HUES6 (cell line): Measurements from ENCODE around the gene TGFBR3.
"Not testable (repeated sequence)": the region's sequence is repeated elsewhere in the genome, so short reads cannot be mapped to it uniquely, and the experiment has no call there.

Experiments used
- H3K27ac ChIP-seq: 2 replicates; pipeline ENCODE4 v1.7.0; 2013; ENCODE audit warnings: low read depth, mild to moderate bottlenecking, low read length, inconsistent platforms
- H3K27me3 ChIP-seq: 2 replicates; pipeline ENCODE4 v1.6.1; 2013; ENCODE audit warnings: low read length; ENCODE audit not compliant: control insufficient read depth, insufficient read depth
- H3K36me3 ChIP-seq: 2 replicates; pipeline ENCODE4 v1.6.1; 2013; ENCODE audit warnings: low read length; ENCODE audit not compliant: control insufficient read depth, insufficient read depth
- H3K4me1 ChIP-seq: 2 replicates; pipeline ENCODE4 v1.6.1; 2013; ENCODE audit warnings: low read length; ENCODE audit not compliant: control insufficient read depth, insufficient read depth
- H3K4me3 ChIP-seq: 2 replicates; pipeline ENCODE4 v1.5.1; 2013; ENCODE audit warnings: low read depth, low read length
- H3K9ac ChIP-seq: one replicate; pipeline ENCODE4 v1.6.1; 2013; ENCODE audit warnings: mild to moderate bottlenecking, low read length
- H3K9me3 ChIP-seq: 2 replicates; pipeline ENCODE4 v1.6.1; 2013; ENCODE audit warnings: low read depth, low read length; ENCODE audit not compliant: control insufficient read depth, insufficient read depth

TGFBR3 gene

DNA sequence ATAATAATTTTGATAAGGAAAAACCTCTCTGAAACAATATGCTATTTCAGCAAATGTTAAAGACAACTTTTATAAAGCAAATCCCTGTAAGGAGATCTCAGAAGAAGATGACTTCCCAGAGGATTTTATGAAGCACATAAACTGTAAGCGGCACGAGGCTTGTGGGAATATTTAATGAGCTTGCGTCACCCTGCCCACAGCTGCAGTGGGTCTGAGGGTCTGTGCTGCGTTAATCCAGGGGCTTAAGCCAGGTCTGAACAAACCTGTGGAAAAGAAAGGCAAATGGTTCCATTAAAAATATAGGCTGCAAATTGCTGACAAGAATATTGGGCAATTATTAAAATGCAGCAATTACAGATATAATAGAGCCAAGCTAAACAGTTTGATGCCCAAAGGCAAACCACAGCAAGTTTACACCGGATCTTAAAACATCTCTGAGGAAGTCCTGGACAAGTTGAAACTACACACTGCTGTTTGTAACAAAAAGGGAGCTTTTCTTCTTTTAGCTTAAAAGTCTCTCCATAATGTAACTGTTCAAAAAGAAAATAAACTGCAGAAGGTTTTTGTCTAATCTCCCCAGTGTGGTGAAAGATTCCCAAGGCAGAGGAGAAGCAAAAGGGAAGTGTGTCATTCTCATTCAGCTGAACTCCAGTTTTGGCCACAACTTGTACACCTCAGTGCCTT lies 21.8 kb downstream of the TGFBR3 start:
- Histone ChIP-seq H3K9ac (no peak overlapping the region), H3K4me3 (no peak overlapping the region), H3K27me3 (no peaks in the 10 kb centered on the region), H3K27ac (no peak overlapping the region), H3K4me1 (no peaks in the 10 kb centered on the region), H3K9me3 (no peaks in the 10 kb centered on the region), H3K36me3 (no peaks in the 10 kb centered on the region)

DNA sequence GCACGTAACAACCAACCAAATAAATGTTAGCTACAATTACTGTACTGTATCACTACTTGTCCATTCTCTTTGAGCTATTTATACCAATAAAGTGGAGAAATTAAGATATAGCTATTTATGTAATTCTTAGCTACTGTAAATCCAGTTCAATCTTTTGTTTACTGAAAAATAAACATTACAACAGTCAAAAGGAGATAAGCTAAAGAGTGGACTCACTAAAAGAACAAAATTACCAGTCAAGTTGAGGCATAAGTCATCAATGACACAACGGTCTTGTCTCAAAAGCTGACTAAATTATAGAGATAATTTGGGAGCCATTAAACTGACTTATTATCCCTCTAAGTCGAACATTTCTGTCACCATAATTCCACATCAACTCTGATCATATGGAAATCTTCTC lies 22.5 kb downstream of the TGFBR3 start:
- no peaks in the 10 kb centered on the region for H3K36me3 ChIP-seq
- H3K27me3 ChIP-seq = no peaks in the 10 kb centered on the region
- no peak overlapping the region for H3K27ac ChIP-seq
- H3K4me1 ChIP-seq = no peaks in the 10 kb centered on the region
- H3K9ac ChIP-seq = no peak overlapping the region
- H3K4me3 ChIP-seq = no peak overlapping the region
- no peaks in the 10 kb centered on the region for H3K9me3 ChIP-seq

DNA sequence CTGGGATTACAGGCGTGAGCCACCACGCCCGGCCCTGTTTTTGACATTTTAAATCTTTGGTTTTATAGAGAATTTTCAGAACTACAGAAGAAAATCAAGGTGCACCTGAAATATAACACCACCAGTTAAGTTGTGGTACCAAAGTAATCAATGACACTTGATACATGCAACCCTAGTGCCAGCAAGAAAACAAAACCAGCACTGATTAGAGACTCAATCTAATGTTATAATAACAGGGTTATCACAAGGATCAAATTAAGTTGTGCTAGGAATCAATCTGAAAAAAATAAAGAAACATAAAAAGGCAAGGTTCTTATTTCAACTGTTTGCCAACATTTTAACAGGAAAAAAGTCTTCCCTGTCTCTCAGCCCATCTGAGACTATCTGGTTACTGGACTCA lies 23.8 kb downstream of the TGFBR3 start:
- Histone ChIP-seq H3K4me1 (no peaks in the 10 kb centered on the region), H3K27ac (no peak overlapping the region), H3K27me3 (no peaks in the 10 kb centered on the region), H3K4me3 (no peak overlapping the region), H3K36me3 (no peaks in the 10 kb centered on the region), H3K9ac (no peak overlapping the region), H3K9me3 (no peaks in the 10 kb centered on the region)

DNA sequence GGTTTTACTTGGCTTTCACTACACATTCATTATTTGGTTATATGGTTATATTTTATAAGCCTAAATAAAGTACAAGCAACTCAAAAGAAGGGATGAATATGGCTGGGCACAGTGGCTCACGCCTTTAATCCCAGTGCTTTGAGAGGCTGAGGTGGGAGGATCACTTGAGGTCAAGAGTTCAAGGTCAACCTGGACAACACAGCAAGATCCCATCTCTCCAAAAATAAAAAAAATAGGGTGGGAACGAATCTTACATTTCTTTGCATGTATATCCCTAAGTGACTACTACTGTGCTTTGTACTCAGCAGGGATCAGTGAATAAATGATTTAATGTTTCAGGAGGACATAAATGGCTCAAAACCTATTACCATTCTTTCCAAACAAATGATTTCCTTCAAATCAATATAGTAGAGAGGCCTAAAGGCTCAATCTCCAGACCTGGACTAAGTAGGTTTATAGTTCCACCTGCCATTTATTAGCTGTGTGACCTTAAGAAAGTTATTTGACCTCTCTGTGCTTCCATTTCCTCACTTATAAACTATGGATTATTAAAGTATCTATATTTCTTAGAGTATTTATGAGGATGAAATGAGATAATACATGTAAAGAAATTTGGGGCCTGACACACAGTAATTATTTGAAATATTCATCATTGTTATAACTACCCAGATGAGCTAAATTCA lies 28.3 kb downstream of the TGFBR3 start:
- H3K4me1 ChIP-seq = no peaks in the 10 kb centered on the region
- no peaks in the 10 kb centered on the region for H3K9me3 ChIP-seq
- no peaks in the 10 kb centered on the region for H3K27me3 ChIP-seq
- no peak overlapping the region for H3K9ac ChIP-seq
- no peak overlapping the region for H3K4me3 ChIP-seq
- H3K36me3 ChIP-seq = no peaks in the 10 kb centered on the region
- no peak overlapping the region for H3K27ac ChIP-seq

DNA sequence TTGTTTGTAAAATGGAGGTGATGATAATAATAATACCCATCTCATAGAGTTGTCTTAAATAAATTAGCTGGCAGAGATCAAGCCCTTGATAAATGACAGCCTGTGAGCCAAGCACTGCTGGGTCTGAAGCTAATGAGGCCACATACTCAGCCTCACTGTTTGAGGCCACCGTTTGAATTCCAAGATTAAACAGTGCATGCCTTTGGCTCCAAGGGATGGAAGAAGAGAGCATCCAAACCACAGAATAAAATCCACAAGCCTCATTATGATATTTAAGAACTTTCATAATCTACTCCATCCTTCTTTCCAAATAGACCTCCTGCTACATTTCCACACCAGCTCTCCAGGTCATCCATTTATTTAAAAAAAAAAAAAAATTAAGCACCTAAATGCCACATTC lies 29.0 kb downstream of the TGFBR3 start:
- H3K4me1 ChIP-seq = no peaks in the 10 kb centered on the region
- no peak overlapping the region for H3K27ac ChIP-seq
- H3K4me3 ChIP-seq = no peak overlapping the region
- H3K27me3 ChIP-seq = no peaks in the 10 kb centered on the region
- H3K36me3 ChIP-seq = no peaks in the 10 kb centered on the region
- no peaks in the 10 kb centered on the region for H3K9me3 ChIP-seq
- no peak overlapping the region for H3K9ac ChIP-seq

DNA sequence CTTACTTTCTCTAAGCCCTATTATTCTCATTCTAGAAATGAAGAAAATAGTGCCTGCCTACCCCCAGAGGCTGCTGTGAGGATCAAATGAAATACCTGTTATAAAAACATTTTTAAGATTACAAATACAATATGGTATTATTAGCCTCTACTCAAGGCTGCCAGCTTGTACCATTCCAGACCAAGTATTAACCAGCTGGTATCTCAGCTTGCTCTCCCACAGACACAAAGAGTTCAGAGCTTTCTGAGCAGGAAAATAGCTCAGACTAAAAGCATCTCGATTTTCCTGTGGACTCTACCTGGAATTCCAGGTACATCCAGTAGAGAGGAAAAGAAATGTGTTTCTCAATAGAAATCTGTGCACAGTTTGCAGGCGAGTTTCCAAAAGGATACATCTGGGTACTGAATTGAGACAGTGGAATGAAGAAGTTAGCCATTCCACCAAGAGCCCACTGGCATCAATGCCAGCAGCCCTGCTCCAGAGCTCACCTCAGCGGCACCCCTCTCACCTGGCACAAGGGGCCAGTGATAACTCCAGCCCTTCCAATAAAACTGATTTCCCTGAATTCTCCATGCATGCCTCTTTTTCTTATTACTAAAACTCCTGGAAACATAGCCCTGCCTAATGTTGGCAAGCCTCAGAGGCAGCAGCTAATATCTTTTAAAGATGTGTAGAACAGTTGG lies 31.0 kb downstream of the TGFBR3 start:
- H3K9ac ChIP-seq = no peak overlapping the region
- no peaks in the 10 kb centered on the region for H3K9me3 ChIP-seq
- no peaks in the 10 kb centered on the region for H3K4me1 ChIP-seq
- no peaks in the 10 kb centered on the region for H3K36me3 ChIP-seq
- no peaks in the 10 kb centered on the region for H3K27me3 ChIP-seq
- no peak overlapping the region for H3K27ac ChIP-seq
- H3K4me3 ChIP-seq = no peak overlapping the region

DNA sequence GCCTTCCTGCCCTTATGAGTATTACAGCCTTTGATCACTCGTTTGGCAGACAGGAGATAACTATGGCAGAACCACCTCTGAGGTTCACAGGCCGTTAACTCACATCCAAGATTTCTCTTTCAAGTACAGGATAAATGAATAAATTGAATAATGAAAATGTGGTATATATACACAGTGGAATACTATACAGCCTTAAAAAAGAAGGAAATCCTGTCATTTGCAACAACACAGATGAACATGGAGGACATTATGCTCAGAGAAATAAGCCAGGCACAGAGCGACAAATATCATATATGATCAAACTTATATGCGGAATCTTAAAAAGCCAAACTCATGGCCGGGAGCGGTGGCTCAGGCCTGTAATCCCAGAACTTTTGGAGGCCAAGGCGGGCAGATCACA lies 32.6 kb downstream of the TGFBR3 start:
- Histone ChIP-seq H3K4me1 (no peaks in the 10 kb centered on the region), H3K27me3 (no peaks in the 10 kb centered on the region), H3K4me3 (no peak overlapping the region), H3K36me3 (no peaks in the 10 kb centered on the region), H3K9me3 (no peaks in the 10 kb centered on the region), H3K9ac (no peak overlapping the region), H3K27ac (no peak overlapping the region)

DNA sequence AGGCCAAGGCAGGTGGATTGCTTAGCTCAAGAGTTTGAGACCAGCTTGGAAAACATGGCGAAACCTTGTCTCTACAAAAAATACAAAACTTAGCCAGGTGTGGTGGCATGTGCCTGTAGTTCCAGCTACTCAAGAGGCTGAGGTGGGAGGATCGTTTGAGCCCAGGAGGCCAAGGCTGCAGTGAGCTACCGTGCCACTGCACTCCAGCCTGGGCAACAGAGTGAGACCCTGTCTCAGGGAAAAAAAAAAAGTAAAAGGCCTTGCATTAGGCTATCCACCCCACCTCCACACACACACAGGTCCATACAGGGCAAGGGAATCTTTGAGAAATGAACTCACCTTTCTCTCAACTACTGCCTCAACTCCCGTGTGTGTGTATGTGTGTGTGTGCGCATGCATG lies 33.9 kb downstream of the TGFBR3 start:
- H3K36me3 ChIP-seq, H3K4me3 ChIP-seq, H3K4me1 ChIP-seq, H3K27ac ChIP-seq, H3K9me3 ChIP-seq, H3K27me3 ChIP-seq, H3K9ac ChIP-seq: not testable (repeated sequence)

DNA sequence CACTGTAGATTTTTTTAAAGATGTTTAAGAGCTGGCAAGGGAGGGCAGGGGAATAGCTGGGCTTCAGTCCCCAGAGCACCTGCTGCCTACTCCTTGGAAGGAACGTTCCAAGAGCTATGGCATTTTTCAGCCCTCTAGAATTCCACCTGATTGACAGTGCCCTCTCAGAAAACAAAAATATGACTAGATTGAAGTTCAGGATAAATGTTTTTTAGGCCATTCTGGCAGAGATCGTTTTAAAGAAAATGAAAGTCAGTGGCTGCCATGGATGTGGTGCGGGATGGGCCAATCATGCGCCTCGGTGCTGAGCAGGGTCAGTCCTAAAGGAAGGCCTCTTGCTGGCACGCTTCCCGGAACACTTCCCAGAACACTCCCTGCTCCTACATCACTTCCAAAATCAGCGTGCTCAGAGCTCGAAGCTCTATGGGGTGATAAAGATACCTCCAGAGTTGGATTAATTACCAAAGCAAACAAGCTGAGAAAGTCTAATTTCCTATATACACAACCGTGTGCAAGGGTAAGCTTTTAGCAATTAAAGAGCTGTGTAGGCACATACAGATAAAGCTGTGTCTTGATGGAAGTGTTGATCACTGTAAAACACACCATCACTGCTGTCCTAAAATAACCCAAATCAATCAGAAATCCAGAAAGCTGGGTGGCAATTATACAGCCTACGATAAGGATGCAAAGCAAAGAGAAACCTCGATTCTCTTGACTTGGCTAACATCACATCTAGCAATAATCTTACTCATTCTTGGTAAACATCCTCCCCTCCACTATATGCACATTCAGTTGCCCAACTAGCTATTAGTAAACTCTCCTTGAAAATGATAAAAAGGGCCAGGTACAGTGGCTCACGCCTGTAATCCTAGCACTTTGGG lies 34.6 kb downstream of the TGFBR3 start:
- H3K4me1 ChIP-seq = no peaks in the 10 kb centered on the region
- H3K27me3 ChIP-seq = no peaks in the 10 kb centered on the region
- no peak overlapping the region for H3K27ac ChIP-seq
- no peak overlapping the region for H3K4me3 ChIP-seq
- no peaks in the 10 kb centered on the region for H3K36me3 ChIP-seq
- H3K9me3 ChIP-seq = no peaks in the 10 kb centered on the region
- no peak overlapping the region for H3K9ac ChIP-seq

DNA sequence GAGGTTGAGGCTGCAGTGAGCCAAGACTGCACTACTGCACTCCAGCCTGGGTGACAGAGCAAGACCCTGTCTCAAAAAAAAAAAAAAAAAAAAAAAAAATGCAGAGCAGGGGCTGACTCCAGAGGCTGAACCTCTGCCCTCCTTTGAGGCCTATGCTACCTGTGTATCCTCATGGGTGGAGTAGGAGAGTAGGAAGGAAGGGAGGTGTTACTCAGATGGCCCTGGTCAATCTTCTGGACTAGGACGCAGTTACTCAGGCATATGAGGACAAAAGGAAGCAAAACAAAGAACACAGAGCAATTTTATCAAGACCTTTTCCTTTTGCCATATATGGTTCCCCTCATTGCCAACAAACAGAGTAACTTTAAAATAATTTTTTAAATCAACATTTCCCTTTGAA lies 35.2 kb downstream of the TGFBR3 start:
- no peaks in the 10 kb centered on the region; the same call in 1 of the 2 replicates for H3K4me1 ChIP-seq
- no peaks in the 10 kb centered on the region for H3K27me3 ChIP-seq
- no peak overlapping the region for H3K27ac ChIP-seq
- no peaks in the 10 kb centered on the region for H3K9me3 ChIP-seq
- no peaks in the 10 kb centered on the region for H3K36me3 ChIP-seq
- H3K9ac ChIP-seq = no peak overlapping the region
- H3K4me3 ChIP-seq = no peak overlapping the region
